HL-60/S4 treated with retinoic acid at 250 ng/mL for 4 days and 3 days (cell line): Measurements from ENCODE around the gene CABLES1.

Source experiments
- in situ Hi-C: fragments of 300-500 bp; cut with MboI; formaldehyde crosslinking; loops from 2 replicates; pipeline ENCODE4 v1.7.0; 2022; ENCODE audit warnings: low sequenced_read_pairs

Gene CABLES1

GRCh38 chr18:23165271-23166068, 30.2 kb downstream of the CABLES1 start:
- in situ Hi-C loops = no loop called here

- in situ Hi-C loops = no loop called here
Measured at GRCh38 chr18:23166891-23167541, 31.7 kb downstream of the CABLES1 start.

- in situ Hi-C loops = no loop called here
Measured at GRCh38 chr18:23169673-23170044, 34.4 kb downstream of the CABLES1 start.

GRCh38 chr18:23170137-23170536, 34.9 kb downstream of the CABLES1 start:
- in situ Hi-C loops = no loop called here

- in situ Hi-C loops = no loop called here
Measured at GRCh38 chr18:23171581-23172156, 36.4 kb downstream of the CABLES1 start.

GRCh38 chr18:23172591-23173380, 37.5 kb downstream of the CABLES1 start:
- in situ Hi-C loops = no loop called here

- in situ Hi-C loops = no loop called here
Measured at GRCh38 chr18:23173912-23174311, 38.6 kb downstream of the CABLES1 start.

- in situ Hi-C loops = no loop called here
Measured at GRCh38 chr18:23176701-23177432, 41.6 kb downstream of the CABLES1 start.

GRCh38 chr18:23177433-23178072, 42.3 kb downstream of the CABLES1 start:
- in situ Hi-C loops = no loop called here

GRCh38 chr18:23178201-23178600, 42.9 kb downstream of the CABLES1 start:
- in situ Hi-C loops = no loop called here

GRCh38 chr18:23178661-23179081, 43.4 kb downstream of the CABLES1 start:
- in situ Hi-C loops = no loop called here

- in situ Hi-C loops = no loop called here
Measured at GRCh38 chr18:23179416-23179815, 44.1 kb downstream of the CABLES1 start.

- in situ Hi-C loops = no loop called here
Measured at GRCh38 chr18:23181547-23181946, 46.3 kb downstream of the CABLES1 start.

GRCh38 chr18:23182606-23183005, 47.3 kb downstream of the CABLES1 start:
- in situ Hi-C loops = no loop called here

- in situ Hi-C loops = no loop called here
Measured at GRCh38 chr18:23183411-23184150, 48.3 kb downstream of the CABLES1 start.

GRCh38 chr18:23186781-23187180, 51.5 kb downstream of the CABLES1 start:
- in situ Hi-C loops = no loop called here

- in situ Hi-C loops = no loop called here
Measured at GRCh38 chr18:23188068-23188760, 52.9 kb downstream of the CABLES1 start.

- in situ Hi-C loops = no loop called here
Measured at GRCh38 chr18:23189099-23189498, 53.8 kb downstream of the CABLES1 start.
